GM12878 (cell line): ENCODE results near the gene SLC39A11. TPM values are rescaled to one million over a fixed set of nuclear protein-coding genes. Genes with fewer than 3 reads are reported as not detected.

Source experiments
- ATAC-seq: fragments of 200-7000 bp; cut with Tn5 transposase; 3 replicates; pipeline ENCODE4 v1.9.1; 2020; ENCODE audit warnings: mild to moderate bottlenecking, moderate library complexity
- BruUV-seq: library from RNA; stranded (reverse); fragments of 400-500 nt; replicated peaks from 2 replicates; lab custom pipeline; 2021; lab: Mats Ljungman, UMichigan
- CTCF ChIA-PET: fragments of 300-600 bp; sonication (Branson Sonifier 250); formaldehyde crosslinking; extraction: SDS; loops from one replicate; lab custom pipeline; 2021; ENCODE audit warnings: inconsistent platforms; lab: Yijun Ruan, JAX
- POLR2A ChIA-PET: fragments of 350-600 bp; formaldehyde crosslinking; extraction: SDS; loops from one replicate; lab custom pipeline; 2021; ENCODE audit warnings: inconsistent platforms; lab: Charles Lee
- RAD21 ChIA-PET: fragments of 300-600 bp; sonication (Branson Sonifier 250); formaldehyde crosslinking; loops from one replicate; lab custom pipeline; 2023; ENCODE audit warnings: antibody characterized with exemption; ENCODE audit not compliant: unreplicated experiment; lab: Charles Lee
- SMC1A ChIA-PET: fragments of 300-600 bp; sonication (Branson Sonifier 250); formaldehyde crosslinking; loops from one replicate; lab custom pipeline; 2023; ENCODE audit not compliant: unreplicated experiment, uncharacterized antibody; lab: Charles Lee
- DNase-seq: peaks from one replicate; pipeline ENCODE4 v3.0.0-alpha.2; 2011; ENCODE audit warnings: low read depth, low spot score
- FAIRE-seq: peaks from 3 replicates; lab custom pipeline; 2011; peaks lifted over from hg19 to GRCh38; lab: Jason Lieb, UNC
- H2AFZ ChIP-seq: 2 replicates; pipeline ENCODE4 v1.6.0; 2011; ENCODE audit warnings: low read depth, low read length, control low read depth; ENCODE audit not compliant: control insufficient read depth
- H3K27ac ChIP-seq: 2 replicates; pipeline ENCODE4 v1.5.1; 2011; ENCODE audit warnings: control low read depth; ENCODE audit not compliant: control insufficient read depth, insufficient read depth
- H3K27me3 ChIP-seq, 2 experiments: replicated peaks in 1 of 2; 2 replicates each; pipeline versions ENCODE4 v1.6.0 to v1.6.1; 2011; ENCODE audit warnings: low read length in 1 of 2; ENCODE audit not compliant: control insufficient read depth in 2 of 2, insufficient read depth in 2 of 2
- H3K36me3 ChIP-seq, 2 experiments: 2 replicates each; pipeline ENCODE4 v1.5.1; 2011; ENCODE audit warnings: low read length in 1 of 2; ENCODE audit not compliant: control insufficient read depth in 2 of 2, insufficient read depth in 2 of 2
- H3K4me1 ChIP-seq: 2 replicates; pipeline ENCODE4 v1.6.1; 2011; ENCODE audit warnings: mild to moderate bottlenecking, low read length, moderate library complexity, mixed read lengths; ENCODE audit not compliant: control insufficient read depth, insufficient read depth
- H3K4me2 ChIP-seq: 2 replicates; pipeline ENCODE4 v1.6.0; 2011; ENCODE audit warnings: control low read depth; ENCODE audit not compliant: control insufficient read depth, insufficient read depth
- H3K4me3 ChIP-seq: fragments of 200-600 bp; sonication (generic); 2 replicates; pipeline ENCODE4 v1.5.1; 2016
- H3K79me2 ChIP-seq: 2 replicates; pipeline ENCODE4 v1.6.0; 2011; ENCODE audit warnings: low read length; ENCODE audit not compliant: control insufficient read depth, insufficient read depth
- H3K9ac ChIP-seq: 2 replicates; pipeline ENCODE4 v1.8.0; 2011; ENCODE audit warnings: low read length, control low read depth, mixed read lengths; ENCODE audit not compliant: control insufficient read depth, insufficient read depth
- H3K9me3 ChIP-seq: replicated peaks from 3 replicates; pipeline ENCODE4 v1.5.1; 2011; ENCODE audit warnings: mild to moderate bottlenecking, low read length; ENCODE audit not compliant: control insufficient read depth, insufficient read depth
- H4K20me1 ChIP-seq: 2 replicates; pipeline ENCODE4 v1.6.0; 2011; ENCODE audit not compliant: control insufficient read depth, insufficient read depth
- EGR1 ChIP-seq, 2 experiments: IDR thresholded peaks; 1 replicate in 1 of 2; 2 replicates in 1 of 2; pipeline ENCODE4 v1.6.1; 2011 to 2012; ENCODE audit warnings: low read depth in 2 of 2, low read length in 2 of 2, borderline replicate concordance in 1 of 2, mild to moderate bottlenecking in 1 of 2, moderate library complexity in 1 of 2
- NFYA ChIP-seq: IDR thresholded peaks from 2 replicates; pipeline ENCODE4 v1.6.1; 2011; ENCODE audit warnings: low read depth, mild to moderate bottlenecking, low read length, improper control_type of control experiment, borderline replicate concordance
- NFYB ChIP-seq: IDR thresholded peaks from 2 replicates; pipeline ENCODE4 v1.6.1; 2011; ENCODE audit warnings: low read depth, mild to moderate bottlenecking, low read length, improper control_type of control experiment, moderate library complexity; ENCODE audit not compliant: insufficient read depth
- RAD21 ChIP-seq: IDR thresholded peaks from 2 replicates; pipeline ENCODE4 v1.6.1; 2011; ENCODE audit warnings: mild to moderate bottlenecking, low read depth, low read length, moderate library complexity; ENCODE audit not compliant: insufficient read depth
- SRF ChIP-seq, 2 experiments: IDR thresholded peaks; 2 replicates each; pipeline ENCODE4 v1.6.1; 2011; ENCODE audit warnings: low read depth in 2 of 2, low read length in 2 of 2, mild to moderate bottlenecking in 1 of 2, moderate library complexity in 1 of 2
- SUZ12 ChIP-seq: fragments of 200-600 bp; sonication (generic); IDR thresholded peaks from one replicate; pipeline ENCODE4 v1.6.1; 2018; ENCODE audit warnings: antibody characterized with exemption, mild to moderate bottlenecking; ENCODE audit not compliant: unreplicated experiment
- WRNIP1 ChIP-seq: IDR thresholded peaks from 2 replicates; pipeline ENCODE4 v1.6.1; 2011; ENCODE audit warnings: low read depth, low read length, improper control_type of control experiment, borderline replicate concordance
- WGBS: methylation state at CpG from one replicate; pipeline ENCODE4 v1.1.6; 2016; ENCODE audit warnings: low lambda C conversion rate; ENCODE audit not compliant: insufficient replicate concordance, insufficient coverage; ENCODE audit errors: missing lambda C conversion rate; 5-methylcytosine and 5-hydroxymethylcytosine counted together
- in situ Hi-C: fragments of 300-500 bp; cut with MboI; formaldehyde crosslinking; loops from 9 replicates; pipeline ENCODE4 v1.14.3; 2018; ENCODE audit warnings: mixed read lengths
- intact Hi-C: fragments of 100-400 bp; cut with micrococcal nuclease; formaldehyde crosslinking; loops from one replicate; pipeline ENCODE4 v1.14.2; 2022; ENCODE audit not compliant: unreplicated experiment
- polyA plus RNA-seq, 11 experiments: library from polyadenylated mRNA; depleted of rRNA in 4 of 11; unstranded in 6 of 11; stranded (reverse) in 5 of 11; fragments of >200 nt; fragmentation: Nextera tagmentation in 4 of 11; fragmentation: Illumina TruSeq in 1 of 11; extraction: Ambion mirVana in 4 of 11; extraction: Trizol in 1 of 11; gene quantifications; 1 replicate in 1 of 11; 2 replicates in 10 of 11; pipeline versions ENCODE4 v1.2.1 to v1.2.3, GENCODE V29; 2011 to 2016; ENCODE audit warnings: inconsistent platforms in 2 of 11, missing spikeins in 2 of 11, low read depth in 1 of 11
- total RNA-seq, 4 experiments: library from RNA; depleted of rRNA in 3 of 4; stranded (reverse); fragments of >200 nt in 3 of 4; fragmentation: Illumina TruSeq in 1 of 4; extraction: Trizol in 1 of 4; gene quantifications; 2 replicates each; pipeline versions ENCODE4 v1.2.1 to v1.2.3, GENCODE V29; 2013 to 2021
- TF ChIP-seq, protein P1 (sequence below): IDR thresholded peaks from 2 replicates; pipeline ENCODE4 v1.6.1; 2012; ENCODE audit warnings: improper control_type of control experiment, low read depth, low read length; ENCODE audit not compliant: insufficient replicate concordance
- TF ChIP-seq, protein P2 (sequence below): fragments of 450-650 bp; IDR thresholded peaks from 2 replicates; pipeline ENCODE4 v1.6.1; 2017; ENCODE audit warnings: mild to moderate bottlenecking, moderate library complexity

The SLC39A11 gene
- total and polyA plus RNA-seq, 10 of the 15 experiments (the other 5 are each of a cell fraction or from before 2014, with no cell fraction given), result 8.6 to 23.8 (median 14.0) TPM

DNA sequence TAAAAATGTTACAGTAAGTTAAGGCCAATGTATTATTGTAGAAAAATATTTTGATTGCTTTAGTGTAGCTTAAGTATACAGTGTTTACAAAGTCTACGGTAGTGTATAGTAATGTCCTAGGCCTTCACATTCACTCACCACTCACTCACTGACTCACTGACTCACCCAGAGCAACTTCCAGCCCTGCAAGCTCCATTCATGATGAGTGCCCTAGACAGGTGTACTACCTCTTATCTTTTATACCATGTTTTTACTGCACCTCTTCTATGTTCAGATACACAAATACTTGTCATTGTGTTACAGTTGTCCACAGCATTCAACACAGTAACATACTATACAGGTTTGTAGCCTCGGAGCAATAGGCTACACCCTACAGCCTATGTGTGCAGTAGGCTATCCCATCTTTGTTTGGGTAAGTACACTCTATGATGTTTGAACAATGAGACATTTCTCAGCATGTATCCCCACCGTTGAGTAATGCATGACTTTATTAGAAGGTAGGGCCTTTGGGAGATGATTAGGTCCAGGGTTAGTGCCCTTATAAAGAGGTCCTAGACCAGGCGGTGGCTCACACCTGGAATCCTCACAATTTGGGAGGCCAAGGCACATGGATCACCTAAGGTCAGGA, 117.8 kb downstream of the SLC39A11 start:
- H3K9me3 ChIP-seq, result no peaks in the 10 kb centered on the region; the same call in 1 of the 3 replicates
- H3K4me3 ChIP-seq, result no peak overlapping the region
- no peak overlapping the region for H3K9ac ChIP-seq
- no peak overlapping the region for H2AFZ ChIP-seq
- WGBS, result 99% methylated on average over 4 of the region's 4 CpGs
- H3K4me2 ChIP-seq, result no peak overlapping the region
- CTCF ChIA-PET, result interaction anchor here (1.2 to 3.8 kb wide), 2 partner anchors 11 to 12 kb away, joined by 9 to 17 read pairs; no protein-coding TSS in a partner anchor
- SMC1A ChIA-PET, result interaction anchor here (0.6 to 1.1 kb wide), 5 partner anchors 11 to 250 kb away, joined by 3 to 5 read pairs (median 3); no protein-coding TSS in a partner anchor
- FAIRE-seq (peak; percentile 38), DNase-seq (no peak), ATAC-seq (no peak)
- RAD21 ChIA-PET, result interaction anchor here (0.6 to 1.3 kb wide), 4 partner anchors 43 to 418 kb away, joined by 3 to 4 read pairs (median 3); no protein-coding TSS in a partner anchor
- in situ Hi-C loops (no loop called here), intact Hi-C loops (no loop called here)
- H3K27me3 ChIP-seq, result no peaks in the 10 kb centered on the region
- H3K27ac ChIP-seq, result no peak overlapping the region
- no peaks in the 10 kb centered on the region for H4K20me1 ChIP-seq
- POLR2A ChIA-PET, result interaction anchor here (0.6 kb wide), 4 partner anchors 11 to 85 kb away, joined by 4 to 5 read pairs (median 4); no protein-coding TSS in a partner anchor
- H3K79me2 ChIP-seq, result peaks cover 2% of the 10 kb centered on the region; the same call in 1 of the 2 replicates
- TF ChIP-seq, protein P1, sequence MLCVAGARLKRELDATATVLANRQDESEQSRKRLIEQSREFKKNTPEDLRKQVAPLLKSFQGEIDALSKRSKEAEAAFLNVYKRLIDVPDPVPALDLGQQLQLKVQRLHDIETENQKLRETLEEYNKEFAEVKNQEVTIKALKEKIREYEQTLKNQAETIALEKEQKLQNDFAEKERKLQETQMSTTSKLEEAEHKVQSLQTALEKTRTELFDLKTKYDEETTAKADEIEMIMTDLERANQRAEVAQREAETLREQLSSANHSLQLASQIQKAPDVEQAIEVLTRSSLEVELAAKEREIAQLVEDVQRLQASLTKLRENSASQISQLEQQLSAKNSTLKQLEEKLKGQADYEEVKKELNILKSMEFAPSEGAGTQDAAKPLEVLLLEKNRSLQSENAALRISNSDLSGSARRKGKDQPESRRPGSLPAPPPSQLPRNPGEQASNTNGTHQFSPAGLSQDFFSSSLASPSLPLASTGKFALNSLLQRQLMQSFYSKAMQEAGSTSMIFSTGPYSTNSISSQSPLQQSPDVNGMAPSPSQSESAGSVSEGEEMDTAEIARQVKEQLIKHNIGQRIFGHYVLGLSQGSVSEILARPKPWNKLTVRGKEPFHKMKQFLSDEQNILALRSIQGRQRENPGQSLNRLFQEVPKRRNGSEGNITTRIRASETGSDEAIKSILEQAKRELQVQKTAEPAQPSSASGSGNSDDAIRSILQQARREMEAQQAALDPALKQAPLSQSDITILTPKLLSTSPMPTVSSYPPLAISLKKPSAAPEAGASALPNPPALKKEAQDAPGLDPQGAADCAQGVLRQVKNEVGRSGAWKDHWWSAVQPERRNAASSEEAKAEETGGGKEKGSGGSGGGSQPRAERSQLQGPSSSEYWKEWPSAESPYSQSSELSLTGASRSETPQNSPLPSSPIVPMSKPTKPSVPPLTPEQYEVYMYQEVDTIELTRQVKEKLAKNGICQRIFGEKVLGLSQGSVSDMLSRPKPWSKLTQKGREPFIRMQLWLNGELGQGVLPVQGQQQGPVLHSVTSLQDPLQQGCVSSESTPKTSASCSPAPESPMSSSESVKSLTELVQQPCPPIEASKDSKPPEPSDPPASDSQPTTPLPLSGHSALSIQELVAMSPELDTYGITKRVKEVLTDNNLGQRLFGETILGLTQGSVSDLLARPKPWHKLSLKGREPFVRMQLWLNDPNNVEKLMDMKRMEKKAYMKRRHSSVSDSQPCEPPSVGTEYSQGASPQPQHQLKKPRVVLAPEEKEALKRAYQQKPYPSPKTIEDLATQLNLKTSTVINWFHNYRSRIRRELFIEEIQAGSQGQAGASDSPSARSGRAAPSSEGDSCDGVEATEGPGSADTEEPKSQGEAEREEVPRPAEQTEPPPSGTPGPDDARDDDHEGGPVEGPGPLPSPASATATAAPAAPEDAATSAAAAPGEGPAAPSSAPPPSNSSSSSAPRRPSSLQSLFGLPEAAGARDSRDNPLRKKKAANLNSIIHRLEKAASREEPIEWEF, result no peak
- TF ChIP-seq RAD21, result no peak
- TF ChIP-seq SUZ12, result no peak
- TF ChIP-seq EGR1 (IDR thresholded peaks at IDR 0.05; ENCODE audit: borderline replicate concordance in 1 of 2, low read depth in 2 of 2, low read length in 2 of 2), result no peak
- TF ChIP-seq, protein P2, sequence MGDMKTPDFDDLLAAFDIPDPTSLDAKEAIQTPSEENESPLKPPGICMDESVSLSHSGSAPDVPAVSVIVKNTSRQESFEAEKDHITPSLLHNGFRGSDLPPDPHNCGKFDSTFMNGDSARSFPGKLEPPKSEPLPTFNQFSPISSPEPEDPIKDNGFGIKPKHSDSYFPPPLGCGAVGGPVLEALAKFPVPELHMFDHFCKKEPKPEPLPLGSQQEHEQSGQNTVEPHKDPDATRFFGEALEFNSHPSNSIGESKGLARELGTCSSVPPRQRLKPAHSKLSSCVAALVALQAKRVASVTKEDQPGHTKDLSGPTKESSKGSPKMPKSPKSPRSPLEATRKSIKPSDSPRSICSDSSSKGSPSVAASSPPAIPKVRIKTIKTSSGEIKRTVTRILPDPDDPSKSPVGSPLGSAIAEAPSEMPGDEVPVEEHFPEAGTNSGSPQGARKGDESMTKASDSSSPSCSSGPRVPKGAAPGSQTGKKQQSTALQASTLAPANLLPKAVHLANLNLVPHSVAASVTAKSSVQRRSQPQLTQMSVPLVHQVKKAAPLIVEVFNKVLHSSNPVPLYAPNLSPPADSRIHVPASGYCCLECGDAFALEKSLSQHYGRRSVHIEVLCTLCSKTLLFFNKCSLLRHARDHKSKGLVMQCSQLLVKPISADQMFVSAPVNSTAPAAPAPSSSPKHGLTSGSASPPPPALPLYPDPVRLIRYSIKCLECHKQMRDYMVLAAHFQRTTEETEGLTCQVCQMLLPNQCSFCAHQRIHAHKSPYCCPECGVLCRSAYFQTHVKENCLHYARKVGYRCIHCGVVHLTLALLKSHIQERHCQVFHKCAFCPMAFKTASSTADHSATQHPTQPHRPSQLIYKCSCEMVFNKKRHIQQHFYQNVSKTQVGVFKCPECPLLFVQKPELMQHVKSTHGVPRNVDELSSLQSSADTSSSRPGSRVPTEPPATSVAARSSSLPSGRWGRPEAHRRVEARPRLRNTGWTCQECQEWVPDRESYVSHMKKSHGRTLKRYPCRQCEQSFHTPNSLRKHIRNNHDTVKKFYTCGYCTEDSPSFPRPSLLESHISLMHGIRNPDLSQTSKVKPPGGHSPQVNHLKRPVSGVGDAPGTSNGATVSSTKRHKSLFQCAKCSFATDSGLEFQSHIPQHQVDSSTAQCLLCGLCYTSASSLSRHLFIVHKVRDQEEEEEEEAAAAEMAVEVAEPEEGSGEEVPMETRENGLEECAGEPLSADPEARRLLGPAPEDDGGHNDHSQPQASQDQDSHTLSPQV, result no peak
- no peak for TF ChIP-seq NFYB
- TF ChIP-seq WRNIP1, result no peak
- TF ChIP-seq NFYA, result no peak
- no peak for TF ChIP-seq SRF (IDR thresholded peaks at IDR 0.05; ENCODE audit: low read depth in 2 of 2, low read length in 2 of 2)
- BruUV-seq, result no TSS peak
- no peaks in the 10 kb centered on the region for H3K36me3 ChIP-seq
- H3K4me1 ChIP-seq, result peaks cover 10% of the 10 kb centered on the region
